KOPT-K1 (cell line): ENCODE results near the gene ARL13B.

Experiments
- H3K27ac ChIP-seq: fragments of 200-600 bp; sonication (generic); 2 replicates; pipeline ENCODE4 v1.5.1; 2016; ENCODE audit warnings: antibody characterized with exemption, mild to moderate bottlenecking, low read depth, low read length; ENCODE audit not compliant: poor library complexity, severe bottlenecking
- H3K36me3 ChIP-seq: fragments of 200-600 bp; sonication (generic); 2 replicates; pipeline ENCODE4 v1.5.1; 2017; ENCODE audit warnings: antibody characterized with exemption, mild to moderate bottlenecking, low read length, moderate library complexity; ENCODE audit not compliant: insufficient read depth
- H3K9me3 ChIP-seq: fragments of 200-600 bp; sonication (generic); 2 replicates; pipeline ENCODE4 v1.5.1; 2017; ENCODE audit warnings: antibody characterized with exemption, low read length, mild to moderate bottlenecking; ENCODE audit not compliant: insufficient read depth, poor library complexity, severe bottlenecking

ARL13B gene

GRCh38 chr3:94093151-94093550 lies 113.2 kb downstream of the ARL13B start:
- Histone ChIP-seq H3K9me3 (no peaks in the 10 kb centered on the region), H3K36me3 (peaks cover 68% of the 10 kb centered on the region), H3K27ac (no peak overlapping the region)

GRCh38 chr3:94095111-94095510 lies 115.2 kb downstream of the ARL13B start:
- H3K9me3 ChIP-seq = no peaks in the 10 kb centered on the region
- no peak overlapping the region for H3K27ac ChIP-seq
- H3K36me3 ChIP-seq = peaks cover 73% of the 10 kb centered on the region

GRCh38 chr3:94098452-94098851 lies 118.5 kb downstream of the ARL13B start:
- Histone ChIP-seq H3K9me3 (no peaks in the 10 kb centered on the region), H3K27ac (no peak overlapping the region), H3K36me3 (peaks cover 68% of the 10 kb centered on the region)

GRCh38 chr3:94099311-94099710 lies 119.4 kb downstream of the ARL13B start:
- Histone ChIP-seq H3K9me3 (no peaks in the 10 kb centered on the region), H3K27ac (no peak overlapping the region), H3K36me3 (peaks cover 70% of the 10 kb centered on the region)

- peaks cover 65% of the 10 kb centered on the region for H3K36me3 ChIP-seq
- no peaks in the 10 kb centered on the region for H3K9me3 ChIP-seq
- no peak overlapping the region for H3K27ac ChIP-seq
These were observed 121.9 kb downstream of the ARL13B start for GRCh38 chr3:94101860-94102259.
